LNCaP clone FGC (cell line): ENCODE results near the gene ARF6.

Source experiments
- DNase-seq: peaks from one replicate; pipeline ENCODE4 v3.0.0-alpha.2; 2011; ENCODE audit warnings: low read depth
- H3K4me3 ChIP-seq: 2 replicates; pipeline ENCODE4 v1.5.1; 2011; ENCODE audit warnings: mild to moderate bottlenecking, low read depth, low read length, control low read depth
- CTCF ChIP-seq: IDR thresholded peaks from 2 replicates; pipeline ENCODE4 v1.5.1; 2012; ENCODE audit warnings: mild to moderate bottlenecking; ENCODE audit not compliant: control insufficient read depth, insufficient read depth; ENCODE audit errors: extremely low read depth

Gene ARF6

GRCh38 chr14:49923442-49923841 lies 30.6 kb downstream of the ARF6 start:
- TF ChIP-seq CTCF: no peak

GRCh38 chr14:49923881-49924280 lies 31.0 kb downstream of the ARF6 start:
- H3K4me3 ChIP-seq: no peak overlapping the region
- DNase-seq: no peak
- TF ChIP-seq CTCF: no peak

More at GRCh38 chr14:49923442-49923841, 30.6 kb downstream of the ARF6 start:
- DNase-seq: no peak
- H3K4me3 ChIP-seq: no peak overlapping the region

- TF ChIP-seq CTCF: no peak
- no peak for DNase-seq
- no peak overlapping the region for H3K4me3 ChIP-seq
Observed at GRCh38 chr14:49924852-49925251, 32.0 kb downstream of the ARF6 start.

GRCh38 chr14:49926803-49927202 lies 33.9 kb downstream of the ARF6 start:
- H3K4me3 ChIP-seq: no peak overlapping the region
- no peak for DNase-seq
- TF ChIP-seq CTCF: no peak

- no peak for TF ChIP-seq CTCF
- no peak overlapping the region for H3K4me3 ChIP-seq
- no peak for DNase-seq
Observed at GRCh38 chr14:49928015-49928414, 35.1 kb downstream of the ARF6 start.

- H3K4me3 ChIP-seq: no peak overlapping the region
- TF ChIP-seq CTCF: no peak
- DNase-seq: no peak
Observed at GRCh38 chr14:49930720-49931119, 37.8 kb downstream of the ARF6 start.

- TF ChIP-seq CTCF: no peak
- H3K4me3 ChIP-seq: no peak overlapping the region
- DNase-seq: no peak
Observed at GRCh38 chr14:49931523-49931922, 38.6 kb downstream of the ARF6 start.
